Gastrocnemius medialis (tissue), 4 donors: Measurements from ENCODE around the gene GNB5.

Experiments used
- POLR2A ChIP-seq, 2 donors: fragments of 450-650 bp; IDR thresholded peaks; one replicate each; pipeline ENCODE4 v1.6.1; 2017; ENCODE audit warnings: antibody characterized with exemption in 2 of 2, mild to moderate bottlenecking in 2 of 2, moderate library complexity in 2 of 2
- TF ChIP-seq, protein P1 (sequence below), 5 experiments: fragments of 450-650 bp in 3 of 5; fragments of 200-600 bp in 2 of 5; sonication (generic) in 2 of 5; IDR thresholded peaks in 4 of 5; conservative IDR thresholded peaks in 1 of 5; 1 replicate in 4 of 5; 2 replicates in 1 of 5; pipeline ENCODE4 v1.5.1; 2016 to 2019; ENCODE audit warnings: antibody characterized with exemption in 5 of 5, mild to moderate bottlenecking in 3 of 5, moderate library complexity in 3 of 5

DNA sequence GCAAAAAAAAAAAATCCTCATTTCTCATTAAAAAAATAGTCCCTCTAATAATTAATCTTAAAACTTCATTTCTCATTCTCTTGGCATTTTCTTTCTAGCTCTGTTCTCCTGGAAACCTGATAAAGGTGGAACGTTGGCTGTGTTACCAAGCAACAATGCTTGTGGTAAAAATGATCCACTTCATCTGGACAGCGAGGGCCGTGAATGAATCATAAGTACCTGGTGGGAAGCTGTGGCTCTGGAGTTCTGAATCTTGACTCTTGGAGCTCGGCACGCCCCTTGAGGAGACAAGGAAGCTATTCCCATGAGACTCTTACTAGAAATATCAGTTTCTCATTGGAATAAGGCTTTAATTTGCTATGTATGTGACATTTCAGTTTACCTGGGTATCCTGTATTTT lies 111.2 kb downstream of the GNB5 start:
- TF ChIP-seq, protein P1, sequence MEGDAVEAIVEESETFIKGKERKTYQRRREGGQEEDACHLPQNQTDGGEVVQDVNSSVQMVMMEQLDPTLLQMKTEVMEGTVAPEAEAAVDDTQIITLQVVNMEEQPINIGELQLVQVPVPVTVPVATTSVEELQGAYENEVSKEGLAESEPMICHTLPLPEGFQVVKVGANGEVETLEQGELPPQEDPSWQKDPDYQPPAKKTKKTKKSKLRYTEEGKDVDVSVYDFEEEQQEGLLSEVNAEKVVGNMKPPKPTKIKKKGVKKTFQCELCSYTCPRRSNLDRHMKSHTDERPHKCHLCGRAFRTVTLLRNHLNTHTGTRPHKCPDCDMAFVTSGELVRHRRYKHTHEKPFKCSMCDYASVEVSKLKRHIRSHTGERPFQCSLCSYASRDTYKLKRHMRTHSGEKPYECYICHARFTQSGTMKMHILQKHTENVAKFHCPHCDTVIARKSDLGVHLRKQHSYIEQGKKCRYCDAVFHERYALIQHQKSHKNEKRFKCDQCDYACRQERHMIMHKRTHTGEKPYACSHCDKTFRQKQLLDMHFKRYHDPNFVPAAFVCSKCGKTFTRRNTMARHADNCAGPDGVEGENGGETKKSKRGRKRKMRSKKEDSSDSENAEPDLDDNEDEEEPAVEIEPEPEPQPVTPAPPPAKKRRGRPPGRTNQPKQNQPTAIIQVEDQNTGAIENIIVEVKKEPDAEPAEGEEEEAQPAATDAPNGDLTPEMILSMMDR (IDR thresholded peaks at IDR 0.05 in 4 of 5, conservative IDR thresholded peaks at IDR 0.05 in 1 of 5) = no peak
- no peak for TF ChIP-seq POLR2A (IDR thresholded peaks at IDR 0.05)
